Astrocyte (in vitro differentiated cells and primary cell): ENCODE data around the gene RCCD1. TPM values are rescaled to one million over a fixed set of nuclear protein-coding genes. Genes with fewer than 3 reads are reported as not detected.

Experiments used
- DNase-seq: peaks from one replicate; pipeline ENCODE4 v3.0.0-alpha.2; 2010; ENCODE audit warnings: low read depth
- FAIRE-seq: peaks from 2 replicates; lab custom pipeline; 2011; peaks lifted over from hg19 to GRCh38; lab: Jason Lieb, UNC
- H2AFZ ChIP-seq: 2 replicates; pipeline ENCODE4 v1.6.0; 2012; ENCODE audit warnings: low read depth, low read length, inconsistent platforms
- H3K27ac ChIP-seq: 2 replicates; pipeline ENCODE4 v1.5.1; 2011; ENCODE audit warnings: low read depth, low read length, inconsistent platforms
- H3K27me3 ChIP-seq: 2 replicates; pipeline ENCODE4 v1.6.0; 2011; ENCODE audit warnings: low read length, inconsistent platforms; ENCODE audit not compliant: insufficient read depth
- H3K36me3 ChIP-seq: 2 replicates; pipeline ENCODE4 v1.5.1; 2011; ENCODE audit warnings: low read length, inconsistent platforms; ENCODE audit not compliant: insufficient read depth
- H3K4me1 ChIP-seq: 2 replicates; pipeline ENCODE4 v1.5.1; 2011; ENCODE audit warnings: low read length, inconsistent platforms; ENCODE audit not compliant: insufficient read depth
- H3K4me2 ChIP-seq: 2 replicates; pipeline ENCODE4 v1.6.0; 2012; ENCODE audit warnings: low read length, inconsistent platforms
- H3K4me3 ChIP-seq: 2 replicates; pipeline ENCODE4 v1.5.1; 2011; ENCODE audit warnings: low read depth, mild to moderate bottlenecking, low read length, inconsistent platforms; ENCODE audit not compliant: insufficient read depth
- H3K79me2 ChIP-seq: 2 replicates; pipeline ENCODE4 v1.6.0; 2012; ENCODE audit warnings: mild to moderate bottlenecking, low read length, inconsistent platforms; ENCODE audit not compliant: insufficient read depth
- H3K9ac ChIP-seq: 2 replicates; pipeline ENCODE4 v1.6.0; 2012; ENCODE audit warnings: mild to moderate bottlenecking, low read length, inconsistent platforms
- H3K9me3 ChIP-seq: 2 replicates; pipeline ENCODE4 v1.5.1; 2012; ENCODE audit warnings: low read depth, mild to moderate bottlenecking, low read length, inconsistent platforms; ENCODE audit not compliant: insufficient read depth
- H4K20me1 ChIP-seq: 2 replicates; pipeline ENCODE4 v1.6.0; 2012; ENCODE audit warnings: low read length, inconsistent platforms; ENCODE audit not compliant: insufficient read depth
- H3K27ac Mint-ChIP-seq: one replicate; pipeline ENCODE4 v1.8.0; 2021; ENCODE audit warnings: mild to moderate bottlenecking, mixed read lengths; ENCODE audit not compliant: unreplicated experiment
- H3K27me3 Mint-ChIP-seq: one replicate; pipeline ENCODE4 v1.8.0; 2021; ENCODE audit warnings: low read depth, mixed read lengths; ENCODE audit not compliant: unreplicated experiment
- H3K36me3 Mint-ChIP-seq: one replicate; pipeline ENCODE4 v1.8.0; 2021; ENCODE audit warnings: low read depth, mixed read lengths; ENCODE audit not compliant: unreplicated experiment
- H3K4me1 Mint-ChIP-seq: one replicate; pipeline ENCODE4 v1.8.0; 2021; ENCODE audit warnings: low read depth, mixed read lengths; ENCODE audit not compliant: unreplicated experiment
- H3K4me3 Mint-ChIP-seq: one replicate; pipeline ENCODE4 v1.8.0; 2021; ENCODE audit warnings: mild to moderate bottlenecking, moderate library complexity, mixed read lengths; ENCODE audit not compliant: unreplicated experiment
- H3K9me3 Mint-ChIP-seq: one replicate; pipeline ENCODE4 v1.8.0; 2021; ENCODE audit warnings: mild to moderate bottlenecking, mixed read lengths; ENCODE audit not compliant: unreplicated experiment
- EZH2 ChIP-seq: IDR thresholded peaks from 2 replicates; pipeline ENCODE4 v1.6.1; 2012; ENCODE audit warnings: mild to moderate bottlenecking, low read length, inconsistent platforms; ENCODE audit not compliant: insufficient read depth
- total RNA-seq: library from RNA; stranded (reverse); gene quantifications from 2 replicates; pipeline ENCODE4 v1.2.1, GENCODE V29; 2021
- TF ChIP-seq, protein P1 (sequence below): IDR thresholded peaks from 2 replicates; pipeline ENCODE4 v1.5.1; 2011; ENCODE audit warnings: low read depth, mild to moderate bottlenecking, inconsistent platforms, low read length, moderate library complexity; ENCODE audit not compliant: insufficient read depth

RCCD1 gene
- total RNA-seq, 1 donor from 2014 or later, result 6.8 TPM

DNA sequence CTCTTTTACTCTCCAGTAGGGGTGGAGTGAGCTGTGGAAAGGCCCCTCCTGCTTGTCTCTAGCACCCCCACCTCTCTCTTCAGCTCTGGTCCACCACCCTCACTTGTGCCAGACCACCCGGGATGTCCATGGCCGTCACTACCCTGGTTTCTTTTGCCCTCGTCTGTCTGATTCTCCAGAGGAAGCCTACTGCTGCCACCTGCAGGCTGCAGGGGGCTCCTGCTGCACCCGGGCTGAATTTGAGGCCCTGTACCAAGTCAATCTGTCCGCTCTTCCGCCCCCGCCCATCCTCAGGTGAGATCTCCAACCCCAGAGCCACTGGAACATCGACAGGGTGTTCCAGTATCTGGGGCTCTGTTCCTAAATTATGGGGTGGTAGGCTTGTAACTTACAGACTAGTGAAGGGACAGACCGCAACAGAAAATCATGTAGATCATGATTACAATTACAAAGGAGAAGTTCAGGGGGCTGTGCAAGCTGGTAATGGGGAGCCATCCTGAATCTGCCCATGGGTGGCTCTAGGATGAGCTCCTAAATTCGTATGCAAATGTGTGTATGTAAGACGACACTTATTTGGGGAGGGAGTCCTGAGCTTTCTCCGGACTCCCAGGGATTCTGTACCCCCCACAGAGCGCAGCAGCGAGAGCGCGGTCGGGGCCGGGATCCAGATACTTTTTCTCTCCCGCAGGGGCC lies 20.3 kb upstream of the RCCD1 start:
- Mint-ChIP-seq H3K27ac (no peak overlapping the region), H3K36me3 (no peaks in the 10 kb centered on the region), H3K4me3 (peak overlapping the region; percentile 86), H3K27me3 (peaks cover 2% of the 10 kb centered on the region), H3K9me3 (no peaks in the 10 kb centered on the region), H3K4me1 (peaks cover 12% of the 10 kb centered on the region)
- no peaks in the 10 kb centered on the region for H3K27me3 ChIP-seq
- peak overlapping the region; percentile 92 for H2AFZ ChIP-seq
- TF ChIP-seq, protein P1, sequence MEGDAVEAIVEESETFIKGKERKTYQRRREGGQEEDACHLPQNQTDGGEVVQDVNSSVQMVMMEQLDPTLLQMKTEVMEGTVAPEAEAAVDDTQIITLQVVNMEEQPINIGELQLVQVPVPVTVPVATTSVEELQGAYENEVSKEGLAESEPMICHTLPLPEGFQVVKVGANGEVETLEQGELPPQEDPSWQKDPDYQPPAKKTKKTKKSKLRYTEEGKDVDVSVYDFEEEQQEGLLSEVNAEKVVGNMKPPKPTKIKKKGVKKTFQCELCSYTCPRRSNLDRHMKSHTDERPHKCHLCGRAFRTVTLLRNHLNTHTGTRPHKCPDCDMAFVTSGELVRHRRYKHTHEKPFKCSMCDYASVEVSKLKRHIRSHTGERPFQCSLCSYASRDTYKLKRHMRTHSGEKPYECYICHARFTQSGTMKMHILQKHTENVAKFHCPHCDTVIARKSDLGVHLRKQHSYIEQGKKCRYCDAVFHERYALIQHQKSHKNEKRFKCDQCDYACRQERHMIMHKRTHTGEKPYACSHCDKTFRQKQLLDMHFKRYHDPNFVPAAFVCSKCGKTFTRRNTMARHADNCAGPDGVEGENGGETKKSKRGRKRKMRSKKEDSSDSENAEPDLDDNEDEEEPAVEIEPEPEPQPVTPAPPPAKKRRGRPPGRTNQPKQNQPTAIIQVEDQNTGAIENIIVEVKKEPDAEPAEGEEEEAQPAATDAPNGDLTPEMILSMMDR, result peak; percentile 86
- no peak for TF ChIP-seq EZH2
- H3K9me3 ChIP-seq, result no peaks in the 10 kb centered on the region
- H3K36me3 ChIP-seq, result peaks cover 9% of the 10 kb centered on the region
- H4K20me1 ChIP-seq, result peaks cover 11% of the 10 kb centered on the region
- peak overlapping the region; percentile 88 for H3K9ac ChIP-seq
- H3K4me3 ChIP-seq, result peak overlapping the region; percentile 67
- DNase-seq (peak; percentile 50), FAIRE-seq (no peak)
- H3K27ac ChIP-seq, result no peak overlapping the region
- H3K4me1 ChIP-seq, result peaks cover 35% of the 10 kb centered on the region
- peaks cover 24% of the 10 kb centered on the region for H3K79me2 ChIP-seq
- H3K4me2 ChIP-seq, result peak overlapping the region; percentile 92

DNA sequence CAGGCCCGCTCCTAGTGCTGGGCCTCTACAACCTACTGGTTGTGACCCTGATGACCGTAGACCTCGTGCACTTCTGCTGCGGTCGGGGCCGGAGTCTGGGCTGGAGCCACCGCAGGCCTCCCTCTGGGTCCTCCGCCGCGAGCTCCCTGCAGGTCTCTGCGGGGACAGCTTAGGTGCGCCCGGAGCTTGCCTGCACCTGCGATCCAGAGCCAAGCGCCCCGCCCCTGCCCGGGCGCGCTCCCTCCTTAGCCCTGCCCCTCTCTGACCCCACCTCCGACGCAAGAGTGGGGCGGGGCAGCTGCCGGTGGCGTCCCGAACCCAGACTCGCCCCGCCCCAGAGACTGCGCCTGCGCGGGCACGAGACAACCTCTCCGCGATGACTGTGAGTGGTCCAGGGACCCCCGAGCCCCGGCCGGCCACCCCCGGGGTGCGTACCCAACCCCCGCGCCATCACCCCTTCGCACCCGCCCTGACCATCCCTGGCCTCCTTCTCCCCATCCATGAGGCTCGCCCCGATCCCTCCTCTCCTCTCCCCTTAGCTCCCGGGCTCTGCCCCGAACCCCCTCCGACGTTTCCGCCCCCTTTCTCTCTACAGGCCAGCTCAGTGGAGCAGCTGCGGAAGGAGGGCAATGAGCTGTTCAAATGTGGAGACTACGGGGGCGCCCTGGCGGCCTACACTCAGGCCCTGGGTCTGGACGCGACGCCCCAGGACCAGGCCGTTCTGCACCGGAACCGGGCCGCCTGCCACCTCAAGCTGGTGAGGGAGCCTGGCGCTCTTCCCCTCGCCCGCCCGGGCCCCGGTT lies 19.5 kb upstream of the RCCD1 start, which contains the start of gene UNC45A:
TSS of gene UNC45A (plus strand) at position 337 of the 803 bp plus-strand sequence. CDS start at position 377, 40 bp downstream.
- Histone ChIP-seq H3K27me3 (no peaks in the 10 kb centered on the region), H3K4me3 (peak within 1 kb of the TSS; percentile 67), H3K36me3 (peaks cover 17% of the 10 kb centered on the region), H3K79me2 (peaks cover 24% of the 10 kb centered on the region), H3K27ac (peak within 1 kb of the TSS; percentile 69), H4K20me1 (peaks cover 11% of the 10 kb centered on the region), H3K9ac (peak within 1 kb of the TSS; percentile 88), H3K4me1 (peaks cover 34% of the 10 kb centered on the region), H3K4me2 (peak within 1 kb of the TSS; percentile 92), H2AFZ (peak within 1 kb of the TSS; percentile 92), H3K9me3 (no peaks in the 10 kb centered on the region)
- peaks cover 12% of the 10 kb centered on the region for H3K4me1 Mint-ChIP-seq
- peaks cover 2% of the 10 kb centered on the region for H3K27me3 Mint-ChIP-seq
- FAIRE-seq (no peak), DNase-seq (peak; percentile 69)
- H3K36me3 Mint-ChIP-seq, result peaks cover 6% of the 10 kb centered on the region
- H3K4me3 Mint-ChIP-seq, result peak within 1 kb of the TSS; percentile 86
- no peaks in the 10 kb centered on the region for H3K9me3 Mint-ChIP-seq
- no peak for TF ChIP-seq EZH2
- TF ChIP-seq, protein P1, result no peak
- H3K27ac Mint-ChIP-seq, result peak within 1 kb of the TSS; percentile 20
